Cortex of kidney (tissue), 1 donor: ENCODE data around the gene OAF.
"Not testable (repeated sequence)": the region's sequence is repeated elsewhere in the genome, so short reads cannot be mapped to it uniquely, and the experiment has no call there.

Experiments used
- DNase-seq: peaks from one replicate; lab custom pipeline; 2025; lab: John Stamatoyannopoulos, UW

Gene OAF

GRCh38 chr11:120243221-120243620, 32.4 kb downstream of the OAF start:
- no peak for DNase-seq

GRCh38 chr11:120244476-120245365, 33.9 kb downstream of the OAF start:
- no peak for DNase-seq

GRCh38 chr11:120245434-120245833, 34.6 kb downstream of the OAF start:
- no peak for DNase-seq

- no peak for DNase-seq
Observed at GRCh38 chr11:120248551-120249278, 37.9 kb downstream of the OAF start.

GRCh38 chr11:120249279-120250262, 38.7 kb downstream of the OAF start:
- DNase-seq: no peak

- not testable (repeated sequence) for DNase-seq
Observed at GRCh38 chr11:120253377-120253776, 42.5 kb downstream of the OAF start.

GRCh38 chr11:120254788-120255518, 44.1 kb downstream of the OAF start:
- no peak for DNase-seq

GRCh38 chr11:120255519-120255866, 44.7 kb downstream of the OAF start:
- no peak for DNase-seq

- DNase-seq: no peak
Observed at GRCh38 chr11:120256178-120256577, 45.3 kb downstream of the OAF start.

GRCh38 chr11:120256779-120257178, 45.9 kb downstream of the OAF start:
- DNase-seq: no peak

- DNase-seq: no peak
Observed at GRCh38 chr11:120257346-120257745, 46.5 kb downstream of the OAF start.

GRCh38 chr11:120258661-120259060, 47.8 kb downstream of the OAF start:
- DNase-seq: no peak

GRCh38 chr11:120259241-120259640, 48.4 kb downstream of the OAF start:
- DNase-seq: no peak

- no peak for DNase-seq
Observed at GRCh38 chr11:120259988-120260565, 49.2 kb downstream of the OAF start.

- DNase-seq: no peak
Observed at GRCh38 chr11:120260616-120261015, 49.8 kb downstream of the OAF start.

GRCh38 chr11:120261321-120261720, 50.5 kb downstream of the OAF start:
- no peak for DNase-seq

- no peak for DNase-seq
Observed at GRCh38 chr11:120261931-120262330, 51.1 kb downstream of the OAF start.

GRCh38 chr11:120267319-120267718, 56.5 kb downstream of the OAF start:
- DNase-seq: no peak

- no peak for DNase-seq
Observed at GRCh38 chr11:120268686-120269085, 57.9 kb downstream of the OAF start.

GRCh38 chr11:120270386-120270785, 59.6 kb downstream of the OAF start:
- no peak for DNase-seq

GRCh38 chr11:120271672-120272071, 60.8 kb downstream of the OAF start:
- DNase-seq: no peak
